ENCODE data around the gene DCTD.
A peak's percentile ranks its signal among the peaks of the same experiment; 100 is the strongest.

The DCTD gene

DNA sequence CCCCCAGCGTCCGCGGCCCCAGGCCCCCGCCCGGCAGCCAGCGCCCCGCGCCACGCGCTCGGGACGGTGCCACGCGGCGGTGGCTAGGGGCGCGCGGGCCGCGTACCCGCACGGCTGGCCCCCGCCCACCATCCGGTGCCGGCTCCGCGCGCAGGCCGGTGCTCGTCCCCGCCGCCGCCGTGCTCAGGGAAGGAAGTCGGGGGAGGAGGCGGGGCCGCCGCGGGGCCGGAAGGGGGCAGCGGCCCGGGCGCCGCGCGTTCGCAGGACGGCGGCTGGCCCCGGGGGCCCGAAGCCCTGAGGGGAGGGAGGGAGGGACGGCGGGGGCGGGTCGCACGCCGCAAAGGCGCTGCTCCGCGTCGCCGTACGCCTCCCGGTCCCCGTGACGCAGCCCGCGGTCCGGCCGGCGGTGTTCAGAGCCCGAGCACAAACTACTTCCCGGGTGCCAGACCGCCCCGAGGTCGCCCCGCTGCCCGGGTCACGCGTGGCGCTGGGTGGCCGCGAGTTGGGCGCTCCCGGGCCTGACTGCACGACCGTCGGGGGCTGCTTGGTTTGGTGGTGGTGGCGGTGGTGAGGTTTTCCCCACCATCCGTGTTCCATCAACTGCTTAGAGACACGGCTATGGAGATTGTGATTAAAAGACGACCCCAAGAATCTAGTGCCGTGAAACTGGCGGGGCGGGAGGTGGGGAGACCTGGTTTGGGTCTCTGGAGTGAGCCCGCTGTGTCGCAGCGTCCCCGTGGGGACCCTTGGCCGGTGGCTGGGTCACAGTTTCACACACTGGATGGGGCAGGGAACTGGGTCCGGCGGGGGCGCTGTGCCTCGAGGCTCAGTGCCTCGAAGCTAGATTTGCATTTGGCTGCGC lies at the start of gene DCTD (continued):
- TF ChIP-seq ZNF138 (tag by site-specific recombination; IDR thresholded peaks at IDR 0.05; ENCODE audit: borderline replicate concordance) (no peak), SCRT1 (tag by site-specific recombination; IDR thresholded peaks at IDR 0.05; ENCODE audit: borderline replicate concordance) (no peak), ZFP69B (tag by site-specific recombination; IDR thresholded peaks at IDR 0.05) (no peak), ZNF473 (tag by site-specific recombination; IDR thresholded peaks at IDR 0.05) (no peak), GFI1B (tag by site-specific recombination; IDR thresholded peaks at IDR 0.05) (no peak), ZNF560 (tag by site-specific recombination; IDR thresholded peaks at IDR 0.05; ENCODE audit: borderline replicate concordance) (no peak), ZFP41 (tag by site-specific recombination; IDR thresholded peaks at IDR 0.05; ENCODE audit: borderline replicate concordance) (no peak), ZNF433 (tag by site-specific recombination; IDR thresholded peaks at IDR 0.05; ENCODE audit: low read depth) (no peak), ZNF837 (tag by site-specific recombination; IDR thresholded peaks at IDR 0.05) (no peak), REPIN1 (tag by site-specific recombination; IDR thresholded peaks at IDR 0.05; ENCODE audit: low read depth) (no peak), EGR2 (tag by site-specific recombination; IDR thresholded peaks at IDR 0.05; ENCODE audit: low read depth) (no peak), ZNF529 (tag by site-specific recombination; IDR thresholded peaks at IDR 0.05; ENCODE audit: insufficient replicate concordance) (no peak), BCL11A (tag by site-specific recombination; IDR thresholded peaks at IDR 0.05; ENCODE audit: low read depth) (no peak), ZNF610 (tag by site-specific recombination; IDR thresholded peaks at IDR 0.05; ENCODE audit: borderline replicate concordance) (no peak)
- TF ChIP-seq, protein P1, sequence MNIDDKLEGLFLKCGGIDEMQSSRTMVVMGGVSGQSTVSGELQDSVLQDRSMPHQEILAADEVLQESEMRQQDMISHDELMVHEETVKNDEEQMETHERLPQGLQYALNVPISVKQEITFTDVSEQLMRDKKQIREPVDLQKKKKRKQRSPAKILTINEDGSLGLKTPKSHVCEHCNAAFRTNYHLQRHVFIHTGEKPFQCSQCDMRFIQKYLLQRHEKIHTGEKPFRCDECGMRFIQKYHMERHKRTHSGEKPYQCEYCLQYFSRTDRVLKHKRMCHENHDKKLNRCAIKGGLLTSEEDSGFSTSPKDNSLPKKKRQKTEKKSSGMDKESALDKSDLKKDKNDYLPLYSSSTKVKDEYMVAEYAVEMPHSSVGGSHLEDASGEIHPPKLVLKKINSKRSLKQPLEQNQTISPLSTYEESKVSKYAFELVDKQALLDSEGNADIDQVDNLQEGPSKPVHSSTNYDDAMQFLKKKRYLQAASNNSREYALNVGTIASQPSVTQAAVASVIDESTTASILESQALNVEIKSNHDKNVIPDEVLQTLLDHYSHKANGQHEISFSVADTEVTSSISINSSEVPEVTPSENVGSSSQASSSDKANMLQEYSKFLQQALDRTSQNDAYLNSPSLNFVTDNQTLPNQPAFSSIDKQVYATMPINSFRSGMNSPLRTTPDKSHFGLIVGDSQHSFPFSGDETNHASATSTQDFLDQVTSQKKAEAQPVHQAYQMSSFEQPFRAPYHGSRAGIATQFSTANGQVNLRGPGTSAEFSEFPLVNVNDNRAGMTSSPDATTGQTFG (tag by site-specific recombination; IDR thresholded peaks at IDR 0.05; ENCODE audit: borderline replicate concordance), result no peak
- TF ChIP-seq, protein P2, sequence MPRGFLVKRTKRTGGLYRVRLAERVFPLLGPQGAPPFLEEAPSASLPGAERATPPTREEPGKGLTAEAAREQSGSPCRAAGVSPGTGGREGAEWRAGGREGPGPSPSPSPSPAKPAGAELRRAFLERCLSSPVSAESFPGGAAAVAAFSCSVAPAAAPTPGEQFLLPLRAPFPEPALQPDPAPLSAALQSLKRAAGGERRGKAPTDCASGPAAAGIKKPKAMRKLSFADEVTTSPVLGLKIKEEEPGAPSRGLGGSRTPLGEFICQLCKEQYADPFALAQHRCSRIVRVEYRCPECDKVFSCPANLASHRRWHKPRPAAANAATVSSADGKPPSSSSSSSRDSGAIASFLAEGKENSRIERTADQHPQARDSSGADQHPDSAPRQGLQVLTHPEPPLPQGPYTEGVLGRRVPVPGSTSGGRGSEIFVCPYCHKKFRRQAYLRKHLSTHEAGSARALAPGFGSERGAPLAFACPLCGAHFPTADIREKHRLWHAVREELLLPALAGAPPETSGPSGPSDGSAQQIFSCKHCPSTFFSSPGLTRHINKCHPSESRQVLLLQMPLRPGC (tag by site-specific recombination; IDR thresholded peaks at IDR 0.05), result no peak
- TF ChIP-seq, protein P3, sequence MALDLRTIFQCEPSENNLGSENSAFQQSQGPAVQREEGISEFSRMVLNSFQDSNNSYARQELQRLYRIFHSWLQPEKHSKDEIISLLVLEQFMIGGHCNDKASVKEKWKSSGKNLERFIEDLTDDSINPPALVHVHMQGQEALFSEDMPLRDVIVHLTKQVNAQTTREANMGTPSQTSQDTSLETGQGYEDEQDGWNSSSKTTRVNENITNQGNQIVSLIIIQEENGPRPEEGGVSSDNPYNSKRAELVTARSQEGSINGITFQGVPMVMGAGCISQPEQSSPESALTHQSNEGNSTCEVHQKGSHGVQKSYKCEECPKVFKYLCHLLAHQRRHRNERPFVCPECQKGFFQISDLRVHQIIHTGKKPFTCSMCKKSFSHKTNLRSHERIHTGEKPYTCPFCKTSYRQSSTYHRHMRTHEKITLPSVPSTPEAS (tag by site-specific recombination; IDR thresholded peaks at IDR 0.05), result no peak
- TF ChIP-seq, protein P4, sequence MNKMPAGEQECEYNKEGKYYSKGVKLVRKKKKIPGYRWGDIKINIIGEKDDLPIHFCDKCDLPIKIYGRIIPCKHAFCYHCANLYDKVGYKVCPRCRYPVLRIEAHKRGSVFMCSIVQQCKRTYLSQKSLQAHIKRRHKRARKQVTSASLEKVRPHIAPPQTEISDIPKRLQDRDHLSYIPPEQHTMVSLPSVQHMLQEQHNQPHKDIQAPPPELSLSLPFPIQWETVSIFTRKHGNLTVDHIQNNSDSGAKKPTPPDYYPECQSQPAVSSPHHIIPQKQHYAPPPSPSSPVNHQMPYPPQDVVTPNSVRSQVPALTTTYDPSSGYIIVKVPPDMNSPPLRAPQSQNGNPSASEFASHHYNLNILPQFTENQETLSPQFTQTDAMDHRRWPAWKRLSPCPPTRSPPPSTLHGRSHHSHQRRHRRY (tag by site-specific recombination; IDR thresholded peaks at IDR 0.05), result no peak
- TF ChIP-seq, protein P5, sequence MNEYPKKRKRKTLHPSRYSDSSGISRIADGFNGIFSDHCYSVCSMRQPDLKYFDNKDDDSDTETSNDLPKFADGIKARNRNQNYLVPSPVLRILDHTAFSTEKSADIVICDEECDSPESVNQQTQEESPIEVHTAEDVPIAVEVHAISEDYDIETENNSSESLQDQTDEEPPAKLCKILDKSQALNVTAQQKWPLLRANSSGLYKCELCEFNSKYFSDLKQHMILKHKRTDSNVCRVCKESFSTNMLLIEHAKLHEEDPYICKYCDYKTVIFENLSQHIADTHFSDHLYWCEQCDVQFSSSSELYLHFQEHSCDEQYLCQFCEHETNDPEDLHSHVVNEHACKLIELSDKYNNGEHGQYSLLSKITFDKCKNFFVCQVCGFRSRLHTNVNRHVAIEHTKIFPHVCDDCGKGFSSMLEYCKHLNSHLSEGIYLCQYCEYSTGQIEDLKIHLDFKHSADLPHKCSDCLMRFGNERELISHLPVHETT (tag by site-specific recombination; IDR thresholded peaks at IDR 0.05), result no peak
- TF ChIP-seq, protein P6, sequence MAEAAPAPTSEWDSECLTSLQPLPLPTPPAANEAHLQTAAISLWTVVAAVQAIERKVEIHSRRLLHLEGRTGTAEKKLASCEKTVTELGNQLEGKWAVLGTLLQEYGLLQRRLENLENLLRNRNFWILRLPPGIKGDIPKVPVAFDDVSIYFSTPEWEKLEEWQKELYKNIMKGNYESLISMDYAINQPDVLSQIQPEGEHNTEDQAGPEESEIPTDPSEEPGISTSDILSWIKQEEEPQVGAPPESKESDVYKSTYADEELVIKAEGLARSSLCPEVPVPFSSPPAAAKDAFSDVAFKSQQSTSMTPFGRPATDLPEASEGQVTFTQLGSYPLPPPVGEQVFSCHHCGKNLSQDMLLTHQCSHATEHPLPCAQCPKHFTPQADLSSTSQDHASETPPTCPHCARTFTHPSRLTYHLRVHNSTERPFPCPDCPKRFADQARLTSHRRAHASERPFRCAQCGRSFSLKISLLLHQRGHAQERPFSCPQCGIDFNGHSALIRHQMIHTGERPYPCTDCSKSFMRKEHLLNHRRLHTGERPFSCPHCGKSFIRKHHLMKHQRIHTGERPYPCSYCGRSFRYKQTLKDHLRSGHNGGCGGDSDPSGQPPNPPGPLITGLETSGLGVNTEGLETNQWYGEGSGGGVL (tag by site-specific recombination; IDR thresholded peaks at IDR 0.05), result peak; percentile 58
- TF ChIP-seq, protein P7, sequence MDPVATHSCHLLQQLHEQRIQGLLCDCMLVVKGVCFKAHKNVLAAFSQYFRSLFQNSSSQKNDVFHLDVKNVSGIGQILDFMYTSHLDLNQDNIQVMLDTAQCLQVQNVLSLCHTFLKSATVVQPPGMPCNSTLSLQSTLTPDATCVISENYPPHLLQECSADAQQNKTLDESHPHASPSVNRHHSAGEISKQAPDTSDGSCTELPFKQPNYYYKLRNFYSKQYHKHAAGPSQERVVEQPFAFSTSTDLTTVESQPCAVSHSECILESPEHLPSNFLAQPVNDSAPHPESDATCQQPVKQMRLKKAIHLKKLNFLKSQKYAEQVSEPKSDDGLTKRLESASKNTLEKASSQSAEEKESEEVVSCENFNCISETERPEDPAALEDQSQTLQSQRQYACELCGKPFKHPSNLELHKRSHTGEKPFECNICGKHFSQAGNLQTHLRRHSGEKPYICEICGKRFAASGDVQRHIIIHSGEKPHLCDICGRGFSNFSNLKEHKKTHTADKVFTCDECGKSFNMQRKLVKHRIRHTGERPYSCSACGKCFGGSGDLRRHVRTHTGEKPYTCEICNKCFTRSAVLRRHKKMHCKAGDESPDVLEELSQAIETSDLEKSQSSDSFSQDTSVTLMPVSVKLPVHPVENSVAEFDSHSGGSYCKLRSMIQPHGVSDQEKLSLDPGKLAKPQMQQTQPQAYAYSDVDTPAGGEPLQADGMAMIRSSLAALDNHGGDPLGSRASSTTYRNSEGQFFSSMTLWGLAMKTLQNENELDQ (tag by site-specific recombination; IDR thresholded peaks at IDR 0.05; ENCODE audit: low read depth), result no peak
- TF ChIP-seq, protein P8, sequence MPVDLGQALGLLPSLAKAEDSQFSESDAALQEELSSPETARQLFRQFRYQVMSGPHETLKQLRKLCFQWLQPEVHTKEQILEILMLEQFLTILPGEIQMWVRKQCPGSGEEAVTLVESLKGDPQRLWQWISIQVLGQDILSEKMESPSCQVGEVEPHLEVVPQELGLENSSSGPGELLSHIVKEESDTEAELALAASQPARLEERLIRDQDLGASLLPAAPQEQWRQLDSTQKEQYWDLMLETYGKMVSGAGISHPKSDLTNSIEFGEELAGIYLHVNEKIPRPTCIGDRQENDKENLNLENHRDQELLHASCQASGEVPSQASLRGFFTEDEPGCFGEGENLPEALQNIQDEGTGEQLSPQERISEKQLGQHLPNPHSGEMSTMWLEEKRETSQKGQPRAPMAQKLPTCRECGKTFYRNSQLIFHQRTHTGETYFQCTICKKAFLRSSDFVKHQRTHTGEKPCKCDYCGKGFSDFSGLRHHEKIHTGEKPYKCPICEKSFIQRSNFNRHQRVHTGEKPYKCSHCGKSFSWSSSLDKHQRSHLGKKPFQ (tag by site-specific recombination; IDR thresholded peaks at IDR 0.05), result no peak
